Measurements from ENCODE around the gene CUZD1. TPM values are rescaled to one million over a fixed set of nuclear protein-coding genes. Genes with fewer than 3 reads are reported as not detected.

Gene CUZD1
- 0.65 and 0.86 TPM in 2 replicates for total RNA-seq

GRCh38 chr10:122845783-122846332, at the start of gene CUZD1:
CUZD1 (minus strand) TSS chr10:122845857; CDS start chr10:122845843, 14 bp downstream.

GRCh38 chr10:122879339-122880273, 33.9 kb upstream of the CUZD1 start, which contains the start of gene FAM24B:
FAM24B (minus strand) TSS chr10:122879581; CDS start chr10:122850515, 29,066 bp downstream.

Other genes with a start within 250 kb of the CUZD1 start
- gene C10orf120, start 146.0 kb downstream of the CUZD1 start, total RNA-seq = not detected in 2 replicates
- 5.4 and 5.6 TPM in 2 replicates for gene FAM24B, start 33.7 kb upstream of the CUZD1 start, total RNA-seq
- not detected in 2 replicates for gene FAM24A, start 64.8 kb upstream of the CUZD1 start, total RNA-seq
- 8.2 and 10.5 TPM in 2 replicates for gene C10orf88, start 108.4 kb upstream of the CUZD1 start, total RNA-seq
- 4.6 and 5.2 TPM in 2 replicates for gene PSTK, start 134.5 kb upstream of the CUZD1 start, total RNA-seq
- 5.7 and 6.9 TPM in 2 replicates for gene IKZF5, start 162.9 kb upstream of the CUZD1 start, total RNA-seq
- gene ACADSB, start 163.1 kb upstream of the CUZD1 start, total RNA-seq = 3.3 and 5.3 TPM in 2 replicates

All from vein endothelial cell (primary cell).